NCI-H460 (cell line): ENCODE measurements around the gene SECISBP2L. TPM values are rescaled to one million over a fixed set of nuclear protein-coding genes. Genes with fewer than 3 reads are reported as not detected.

Experiments
- DNase-seq: peaks from one replicate; pipeline ENCODE4 v3.0.0-alpha.2; 2016; ENCODE audit warnings: low read depth; ENCODE audit errors: extremely low read depth
- total RNA-seq: library from RNA; depleted of rRNA; stranded (reverse); fragments of >200 nt; shearing (Covaris generic); gene quantifications from 2 replicates; pipeline ENCODE4 v1.2.3, GENCODE V29; 2014

The SECISBP2L gene
- total RNA-seq, 1 experiment from 2014 or later, result 29.2 TPM

- no peak for DNase-seq
These were observed 14.7 kb upstream of the SECISBP2L start for GRCh38 chr15:49060710-49061495.

- no peak for DNase-seq
These were observed 13.2 kb upstream of the SECISBP2L start for GRCh38 chr15:49059491-49059890.

GRCh38 chr15:49058559-49058958, 12.3 kb upstream of the SECISBP2L start:
- DNase-seq, result no peak

- DNase-seq, result no peak
These were observed 9.4 kb upstream of the SECISBP2L start for GRCh38 chr15:49055630-49056029.

GRCh38 chr15:49052662-49053061, 6.4 kb upstream of the SECISBP2L start:
- no peak for DNase-seq

GRCh38 chr15:49047456-49047855, 1.2 kb upstream of the SECISBP2L start:
- DNase-seq, result no peak

- no peak for DNase-seq
These were observed 461 bp downstream of the SECISBP2L start for GRCh38 chr15:49045751-49046219.

- no peak for DNase-seq
These were observed 1.3 kb downstream of the SECISBP2L start for GRCh38 chr15:49044766-49045606.

GRCh38 chr15:49044002-49044401, 2.2 kb downstream of the SECISBP2L start:
- DNase-seq, result no peak

- no peak for DNase-seq
These were observed 4.1 kb downstream of the SECISBP2L start for GRCh38 chr15:49042165-49042564.

- DNase-seq, result no peak
These were observed 4.8 kb downstream of the SECISBP2L start for GRCh38 chr15:49041426-49041825.

GRCh38 chr15:49040151-49040550, 6.1 kb downstream of the SECISBP2L start:
- DNase-seq, result no peak

- DNase-seq, result no peak
These were observed 7.9 kb downstream of the SECISBP2L start for GRCh38 chr15:49038382-49038781.

- no peak for DNase-seq
These were observed 8.7 kb downstream of the SECISBP2L start for GRCh38 chr15:49037546-49037940.

- DNase-seq, result no peak
These were observed 9.3 kb downstream of the SECISBP2L start for GRCh38 chr15:49036650-49037545.

GRCh38 chr15:49035825-49036224, 10.4 kb downstream of the SECISBP2L start:
- no peak for DNase-seq

GRCh38 chr15:49032601-49033145, 13.6 kb downstream of the SECISBP2L start:
- DNase-seq, result no peak

GRCh38 chr15:49031804-49032203, 14.4 kb downstream of the SECISBP2L start:
- DNase-seq, result no peak

- no peak for DNase-seq
These were observed 19.5 kb downstream of the SECISBP2L start for GRCh38 chr15:49026700-49027099.

GRCh38 chr15:49024840-49025239, 21.4 kb downstream of the SECISBP2L start:
- DNase-seq, result no peak
